ENCODE data around the gene KRTAP20-1.

The KRTAP20-1 gene

GRCh38 chr21:30616125-30616524 lies at the start of gene KRTAP20-1:
KRTAP20-1 (plus strand) TSS chr21:30616425; CDS start chr21:30616455, 30 bp downstream.
- DNase-seq: no peak

GRCh38 chr21:30567617-30568016 lies 48.6 kb upstream of the KRTAP20-1 start:
- DNase-seq: no peak

- no peak for DNase-seq
Observed at GRCh38 chr21:30577766-30578165, 38.5 kb upstream of the KRTAP20-1 start.

- no peak for DNase-seq
Observed at GRCh38 chr21:30579346-30579745, 36.9 kb upstream of the KRTAP20-1 start.

- no peak for DNase-seq
Observed at GRCh38 chr21:30580132-30580531, 36.1 kb upstream of the KRTAP20-1 start.

- no peak for DNase-seq
Observed at GRCh38 chr21:30582870-30583269, 33.4 kb upstream of the KRTAP20-1 start.

- no peak for DNase-seq
Observed at GRCh38 chr21:30590297-30590696, 25.9 kb upstream of the KRTAP20-1 start, which contains the start of gene KRTAP22-2. KRTAP22-2 (minus strand) TSS chr21:30590397.

GRCh38 chr21:30592140-30592539 lies 24.1 kb upstream of the KRTAP20-1 start, which contains the start of gene KRTAP6-3:
KRTAP6-3 (plus strand) TSS chr21:30592440; CDS start chr21:30592446, 6 bp downstream.
- DNase-seq: no peak

GRCh38 chr21:30598802-30599201 lies 17.4 kb upstream of the KRTAP20-1 start, which contains the start of gene KRTAP6-2:
KRTAP6-2 (minus strand) TSS chr21:30598902; CDS start chr21:30598874, 28 bp downstream.
- no peak for DNase-seq

GRCh38 chr21:30600787-30601186 lies 15.4 kb upstream of the KRTAP20-1 start, which contains the start of gene KRTAP22-1:
KRTAP22-1 (plus strand) TSS chr21:30601087.
- no peak for DNase-seq

- no peak for DNase-seq
Observed at GRCh38 chr21:30605968-30606367, 10.3 kb upstream of the KRTAP20-1 start.

GRCh38 chr21:30612132-30612531 lies 4.1 kb upstream of the KRTAP20-1 start:
- DNase-seq: no peak

GRCh38 chr21:30613836-30614235 lies 2.4 kb upstream of the KRTAP20-1 start, which contains the start of gene KRTAP6-1:
KRTAP6-1 (minus strand) TSS chr21:30613930; CDS start chr21:30613904, 26 bp downstream.
- DNase-seq: no peak

GRCh38 chr21:30615199-30615598 lies 1.0 kb upstream of the KRTAP20-1 start:
- no peak for DNase-seq

GRCh38 chr21:30620080-30620479 lies 3.9 kb downstream of the KRTAP20-1 start:
- DNase-seq: no peak

GRCh38 chr21:30620522-30620921 lies 4.3 kb downstream of the KRTAP20-1 start, which contains the start of gene KRTAP20-4:
KRTAP20-4 (plus strand) TSS chr21:30620627.
- DNase-seq: no peak

- no peak for DNase-seq
Observed at GRCh38 chr21:30623362-30623761, 7.1 kb downstream of the KRTAP20-1 start.

GRCh38 chr21:30625449-30626165 lies 9.4 kb downstream of the KRTAP20-1 start:
- DNase-seq: no peak

- no peak for DNase-seq
Observed at GRCh38 chr21:30628109-30628508, 11.9 kb downstream of the KRTAP20-1 start.

GRCh38 chr21:30629200-30629599 lies 13.0 kb downstream of the KRTAP20-1 start:
- DNase-seq: no peak

- no peak for DNase-seq
Observed at GRCh38 chr21:30634906-30635305, 18.7 kb downstream of the KRTAP20-1 start, which contains the start of gene KRTAP20-2. KRTAP20-2 (plus strand) TSS chr21:30635206; CDS start chr21:30635264, 58 bp downstream.

GRCh38 chr21:30638686-30639085 lies 22.5 kb downstream of the KRTAP20-1 start:
- no peak for DNase-seq

GRCh38 chr21:30642564-30642963 lies 26.3 kb downstream of the KRTAP20-1 start, which contains the start of gene KRTAP20-3:
KRTAP20-3 (plus strand) TSS chr21:30642864.
- DNase-seq: no peak

- no peak for DNase-seq
Observed at GRCh38 chr21:30646904-30647414, 30.7 kb downstream of the KRTAP20-1 start.
